RCC 7860 (cell line): ENCODE results near the gene VKORC1.
A peak's percentile ranks its signal among the peaks of the same experiment; 100 is the strongest.
"Not testable (repeated sequence)": the region's sequence is repeated elsewhere in the genome, so short reads cannot be mapped to it uniquely, and the experiment has no call there.

Source experiments
- DNase-seq: peaks from one replicate; pipeline ENCODE4 v3.0.0-alpha.2; 2015; ENCODE audit warnings: low spot score
- FAIRE-seq: peaks from 2 replicates; lab custom pipeline; 2012; peaks lifted over from hg19 to GRCh38; lab: Jason Lieb, UNC

The VKORC1 gene

DNA sequence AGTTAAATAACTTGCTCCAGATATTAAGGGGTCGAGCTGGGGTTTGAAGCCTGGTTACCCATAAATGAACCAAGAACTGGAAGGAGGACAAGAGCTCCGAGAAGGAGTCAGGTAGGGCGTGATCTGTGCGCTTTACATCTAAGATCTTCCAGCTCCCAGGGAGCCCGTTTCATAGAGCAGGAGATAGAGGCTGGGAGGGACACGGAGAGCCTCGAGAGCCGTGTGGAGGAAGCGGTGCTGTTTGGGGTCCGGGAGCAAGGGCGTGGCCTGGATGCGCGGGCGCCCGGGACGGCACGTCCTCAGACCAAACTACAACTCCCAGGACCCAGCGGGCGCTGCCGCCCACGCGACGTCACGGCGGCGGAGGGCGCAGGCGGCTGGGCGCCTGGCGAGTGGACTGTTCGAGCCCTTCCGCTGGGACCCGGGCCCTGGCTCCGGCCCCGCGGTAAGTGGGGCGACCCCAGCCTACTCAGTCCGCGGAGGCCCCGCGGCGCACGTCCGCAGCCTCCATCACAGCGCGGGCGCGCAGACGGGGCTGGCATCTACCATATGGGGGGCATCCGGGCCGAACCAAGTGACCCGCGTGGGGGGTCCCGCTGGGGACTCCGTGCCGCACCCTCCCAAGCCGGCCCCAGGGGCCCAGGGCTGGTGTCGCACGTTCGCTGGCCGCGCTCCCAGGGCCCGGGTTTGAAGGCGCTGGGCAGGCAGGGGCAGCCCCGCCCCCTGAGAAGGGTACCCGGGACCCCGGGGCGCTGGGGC is 13.6 kb upstream of the VKORC1 start, which contains the start of gene BCKDK:
BCKDK (plus strand) TSS at position 352 of the 759 bp plus-strand sequence. CDS start 838 bp downstream, outside the sequence.
- no peak for FAIRE-seq

GRCh38 chr16:31107465-31107867 is 12.9 kb upstream of the VKORC1 start:
- no peak for DNase-seq
- no peak for FAIRE-seq

More for the DNA sequence above, 13.6 kb upstream of the VKORC1 start, which contains the start of gene BCKDK:
- peak; percentile 49 for DNase-seq

GRCh38 chr16:31106509-31107464 is 12.2 kb upstream of the VKORC1 start:
- FAIRE-seq (no peak), DNase-seq (no peak)

GRCh38 chr16:31105677-31106213 is 11.1 kb upstream of the VKORC1 start:
- no peak for FAIRE-seq
- peak; percentile 48 for DNase-seq

- FAIRE-seq: not testable (repeated sequence)
Observed at GRCh38 chr16:31100876-31101641, 6.5 kb upstream of the VKORC1 start.

GRCh38 chr16:31099860-31100638 is 5.5 kb upstream of the VKORC1 start:
- no peak for FAIRE-seq
- DNase-seq: peak; percentile 41

More at GRCh38 chr16:31100876-31101641, 6.5 kb upstream of the VKORC1 start:
- not testable (repeated sequence) for DNase-seq

DNA sequence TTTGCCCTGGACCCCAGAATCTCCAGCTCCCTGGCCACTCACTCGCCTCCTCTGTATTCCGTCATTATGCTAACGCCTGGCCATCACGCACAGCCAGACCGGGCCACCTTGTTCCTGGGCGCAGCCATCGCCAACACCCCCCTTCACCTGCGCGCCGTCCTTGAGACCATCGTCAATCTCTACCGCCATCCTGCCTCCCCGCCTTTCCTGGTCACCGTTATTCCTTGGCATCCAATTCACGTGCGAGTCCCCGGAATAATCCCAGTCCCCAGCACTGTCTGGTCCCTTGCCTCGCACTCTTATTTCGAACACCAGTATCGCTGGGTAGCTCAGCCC is 541 bp downstream of the VKORC1 start:
- FAIRE-seq (no peak), DNase-seq (no peak)

GRCh38 chr16:31093132-31093703 is 1.4 kb downstream of the VKORC1 start:
- DNase-seq (peak; percentile 30), FAIRE-seq (no peak)

DNA sequence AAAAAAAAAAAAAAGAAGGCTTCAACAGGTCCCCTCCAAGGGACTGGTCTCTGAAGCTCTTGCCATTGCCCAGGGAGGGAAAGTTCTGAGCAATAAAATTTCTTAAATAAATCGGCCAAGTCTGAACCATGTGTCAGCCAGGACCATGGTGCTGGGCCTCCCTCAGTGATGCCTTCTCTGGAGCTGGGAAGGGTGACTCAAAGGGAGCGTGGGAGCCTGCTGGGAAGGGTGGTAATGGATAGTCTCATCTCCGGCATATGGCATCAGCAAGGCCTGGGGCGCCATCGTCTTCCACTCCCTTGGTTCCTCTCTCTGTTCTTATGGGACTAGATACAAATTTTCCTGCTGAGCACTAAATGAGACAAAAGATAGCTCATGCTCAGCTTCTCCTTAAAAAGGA is 2.3 kb downstream of the VKORC1 start:
- DNase-seq (no peak), FAIRE-seq (no peak)

DNA sequence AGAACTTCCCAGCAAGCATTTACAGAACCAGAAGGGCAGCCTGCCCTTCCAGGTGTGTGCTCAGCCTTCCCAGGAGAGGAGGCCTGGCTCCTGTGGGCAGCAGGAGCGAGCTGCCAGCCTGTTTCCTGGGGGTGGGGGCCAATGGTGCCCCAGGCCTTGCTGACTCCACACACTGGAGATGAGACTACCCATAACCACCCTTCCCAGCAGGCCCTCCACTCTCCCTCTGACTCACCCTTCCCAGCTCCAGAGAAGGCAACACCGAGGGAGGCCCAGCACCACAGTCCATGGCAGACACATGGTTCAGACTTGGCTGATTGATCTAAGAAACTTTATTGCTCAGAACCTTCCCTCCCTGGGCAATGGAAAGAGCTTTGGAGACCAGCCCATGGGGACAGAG is 4.1 kb downstream of the VKORC1 start:
- FAIRE-seq (no peak), DNase-seq (peak; percentile 57)

DNA sequence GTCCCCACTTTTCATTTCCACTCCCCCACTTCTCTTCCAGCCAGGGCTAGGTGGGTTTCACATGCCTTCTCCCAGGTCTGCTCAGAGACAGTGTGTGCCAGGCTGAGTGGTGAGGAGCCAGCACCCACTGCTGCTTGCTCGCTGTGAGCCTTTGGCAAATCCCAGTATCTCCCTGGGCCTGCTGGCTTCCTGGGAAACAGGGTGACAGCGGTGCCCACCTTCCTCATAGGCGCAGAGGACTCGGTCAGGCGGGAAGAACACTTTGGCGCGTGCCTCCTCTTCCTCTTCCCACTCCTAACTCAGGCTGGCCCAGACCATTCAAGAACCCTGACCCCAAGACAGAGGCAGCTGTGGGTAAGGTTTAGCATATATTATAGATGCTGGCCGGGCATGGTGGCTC is 5.4 kb downstream of the VKORC1 start:
- DNase-seq (no peak), FAIRE-seq (no peak)

- FAIRE-seq (no peak), DNase-seq (no peak)
Observed at GRCh38 chr16:31088459-31089183, 6.0 kb downstream of the VKORC1 start, which contains the start of gene PRSS53. PRSS53 (minus strand) TSS chr16:31088943; CDS start chr16:31088809, 134 bp downstream.

DNA sequence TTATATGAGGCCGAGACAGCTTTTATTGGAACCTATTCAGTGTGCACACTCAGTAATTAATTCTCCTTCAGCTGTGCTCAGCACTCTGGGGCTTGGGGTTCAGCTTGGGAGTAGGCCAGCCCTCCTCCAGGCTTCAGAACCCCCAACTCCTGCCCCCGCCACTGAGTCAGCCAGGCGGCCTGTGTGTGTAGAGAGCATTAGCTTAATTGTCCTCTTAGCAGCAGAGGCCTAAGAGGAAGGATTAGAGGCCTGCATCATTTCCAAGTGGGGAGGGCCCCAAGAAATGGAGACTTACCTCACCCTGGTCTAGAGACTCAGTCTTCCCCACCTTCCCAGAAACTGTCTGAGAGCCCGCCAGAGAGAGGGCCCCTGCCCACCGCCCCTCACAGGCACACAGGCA is 6.6 kb downstream of the VKORC1 start:
- DNase-seq: no peak
- no peak for FAIRE-seq

- no peak for DNase-seq
- FAIRE-seq: no peak
Observed at GRCh38 chr16:31087481-31087880, 7.1 kb downstream of the VKORC1 start.

DNA sequence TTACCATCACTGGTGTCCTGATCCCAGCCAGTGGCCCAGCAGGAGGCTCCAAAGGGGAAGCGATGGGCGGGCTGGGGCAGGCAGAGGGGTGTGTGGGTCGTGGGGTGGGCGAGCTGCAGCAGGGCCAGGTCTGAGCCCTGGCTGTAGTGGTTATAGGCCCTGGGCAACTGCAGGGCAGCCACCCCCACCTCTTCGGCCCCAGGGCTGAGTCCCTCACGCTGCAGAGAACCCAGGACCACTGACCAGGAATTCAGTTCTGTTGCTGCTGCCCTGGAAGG is 8.0 kb downstream of the VKORC1 start:
- no peak for DNase-seq
- no peak for FAIRE-seq

DNA sequence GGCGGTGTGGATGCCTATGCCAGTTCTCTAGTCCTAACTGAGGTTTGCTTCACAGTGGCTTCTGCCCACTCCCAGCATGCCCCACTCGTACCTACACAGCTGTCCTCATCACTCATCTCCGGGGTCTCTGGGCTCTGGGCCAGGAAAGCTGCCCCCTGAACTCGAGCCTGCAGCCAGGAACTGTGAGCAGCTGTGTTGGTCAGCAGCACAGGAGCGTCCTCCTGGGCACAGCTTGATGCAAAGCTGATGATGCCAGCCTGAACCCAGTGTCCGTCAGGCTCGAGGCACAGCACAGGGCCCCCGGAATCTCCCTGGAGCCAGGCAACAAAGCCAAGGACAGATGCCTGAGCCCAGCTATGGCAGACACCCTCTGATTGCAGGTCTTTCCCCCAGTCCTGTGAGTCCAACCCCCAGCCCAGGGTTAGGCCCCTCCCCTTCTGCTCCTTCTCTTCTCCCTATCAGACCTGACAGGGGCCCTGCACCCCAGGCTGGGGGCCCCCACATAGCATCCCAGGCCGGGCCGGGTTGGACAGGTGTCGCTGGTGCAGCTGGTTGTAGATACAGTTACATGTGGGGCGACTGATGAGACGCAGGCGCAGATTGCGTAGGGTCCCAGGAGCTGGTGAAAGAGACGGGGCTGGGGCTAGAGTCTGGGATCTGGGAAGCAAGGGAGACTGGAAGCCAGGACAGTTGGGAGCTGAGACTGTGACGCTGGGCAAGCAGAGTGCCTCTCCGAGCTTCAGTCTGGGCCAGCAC is 8.5 kb downstream of the VKORC1 start:
- FAIRE-seq (no peak), DNase-seq (no peak)

GRCh38 chr16:31085411-31085810 is 9.2 kb downstream of the VKORC1 start:
- no peak for FAIRE-seq
- no peak for DNase-seq

DNA sequence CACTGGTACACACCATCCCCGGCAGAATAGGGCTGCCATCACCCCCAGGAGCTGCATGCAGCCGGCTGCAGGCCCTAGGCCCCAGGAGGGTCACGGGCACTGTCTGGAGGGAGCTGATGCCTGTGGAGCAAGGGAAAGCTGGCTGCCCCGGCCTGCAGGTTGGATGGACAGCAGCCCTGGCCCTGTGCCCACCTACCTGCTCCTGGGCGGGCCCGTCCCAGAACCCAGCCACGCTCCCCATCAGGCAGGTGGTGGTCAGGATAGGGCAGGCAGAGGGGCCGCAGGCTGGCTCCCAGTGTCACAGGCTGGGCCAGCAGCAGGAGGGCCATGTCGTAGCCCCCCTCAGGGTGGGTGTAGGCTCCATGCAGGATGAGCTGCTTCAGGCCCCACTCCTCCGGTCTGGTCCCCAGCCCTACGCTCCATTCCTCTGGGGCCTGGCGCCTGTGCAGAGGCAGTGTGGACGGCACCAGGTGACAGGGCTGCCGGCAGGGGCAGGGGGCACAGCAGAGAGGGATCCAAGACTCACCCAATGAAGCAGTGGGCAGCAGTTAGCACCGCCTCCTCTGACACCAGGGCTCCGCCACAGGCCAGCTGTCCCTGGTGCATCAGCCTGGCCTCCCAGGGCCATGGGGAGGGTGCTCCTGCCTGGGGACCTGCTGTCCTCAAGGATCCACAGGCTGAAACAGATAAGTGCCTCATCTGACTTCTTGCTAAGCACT is 9.9 kb downstream of the VKORC1 start:
- FAIRE-seq (no peak), DNase-seq (no peak)
